ENCODE data around the gene JAKMIP1. TPM values are rescaled to one million over a fixed set of nuclear protein-coding genes. Genes with fewer than 3 reads are reported as not detected.

JAKMIP1 gene
- polyA plus RNA-seq, 3 donors = 0.08 TPM; not detected in 2

DNA sequence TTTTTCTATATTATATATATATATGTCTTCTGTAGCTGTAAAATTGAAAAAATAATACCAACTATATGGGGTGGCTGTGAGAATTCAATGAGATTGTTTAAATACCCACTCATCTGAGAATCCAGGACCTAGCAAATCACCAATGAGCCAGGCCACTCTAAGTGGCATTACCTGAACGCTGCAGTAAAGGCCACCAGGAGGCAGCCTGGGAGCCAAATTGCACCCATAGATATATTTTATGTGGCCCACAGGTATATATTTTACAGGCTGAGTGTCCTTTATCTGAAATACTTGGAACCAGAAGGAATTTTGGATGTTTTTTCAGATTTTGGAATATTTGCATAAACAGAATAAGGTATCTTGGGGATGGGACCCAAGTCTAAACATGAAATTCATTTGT, 124.0 kb downstream of the JAKMIP1 start:
- TF ChIP-seq, protein P1, sequence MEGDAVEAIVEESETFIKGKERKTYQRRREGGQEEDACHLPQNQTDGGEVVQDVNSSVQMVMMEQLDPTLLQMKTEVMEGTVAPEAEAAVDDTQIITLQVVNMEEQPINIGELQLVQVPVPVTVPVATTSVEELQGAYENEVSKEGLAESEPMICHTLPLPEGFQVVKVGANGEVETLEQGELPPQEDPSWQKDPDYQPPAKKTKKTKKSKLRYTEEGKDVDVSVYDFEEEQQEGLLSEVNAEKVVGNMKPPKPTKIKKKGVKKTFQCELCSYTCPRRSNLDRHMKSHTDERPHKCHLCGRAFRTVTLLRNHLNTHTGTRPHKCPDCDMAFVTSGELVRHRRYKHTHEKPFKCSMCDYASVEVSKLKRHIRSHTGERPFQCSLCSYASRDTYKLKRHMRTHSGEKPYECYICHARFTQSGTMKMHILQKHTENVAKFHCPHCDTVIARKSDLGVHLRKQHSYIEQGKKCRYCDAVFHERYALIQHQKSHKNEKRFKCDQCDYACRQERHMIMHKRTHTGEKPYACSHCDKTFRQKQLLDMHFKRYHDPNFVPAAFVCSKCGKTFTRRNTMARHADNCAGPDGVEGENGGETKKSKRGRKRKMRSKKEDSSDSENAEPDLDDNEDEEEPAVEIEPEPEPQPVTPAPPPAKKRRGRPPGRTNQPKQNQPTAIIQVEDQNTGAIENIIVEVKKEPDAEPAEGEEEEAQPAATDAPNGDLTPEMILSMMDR (IDR thresholded peaks at IDR 0.05) = no peak
- no peak for DNase-seq
- Histone ChIP-seq H4K20me1 (ENCODE audit: insufficient read depth, low read length) (no peaks in the 10 kb centered on the region), H3K36me3 (replicated peaks in 1 of 2; ENCODE audit: control insufficient read depth in 1 of 2, insufficient read depth in 2 of 2, low read length in 2 of 2) (no peaks in the 10 kb centered on the region), H3K27ac (ENCODE audit: low read depth in 1 of 2, low read length in 2 of 2) (no peak overlapping the region), H3K9me3 (replicated peaks in 1 of 2; ENCODE audit: control insufficient read depth in 1 of 2, insufficient read depth in 1 of 2, low read length in 2 of 2) (no peaks in the 10 kb centered on the region), H3K4me1 (ENCODE audit: control insufficient read depth in 1 of 2, insufficient read depth in 2 of 2, low read length in 2 of 2) (no peaks in the 10 kb centered on the region), H2AFZ (ENCODE audit: insufficient read depth, low read depth, low read length, poor library complexity, severe bottlenecking) (no peak overlapping the region), H3K27me3 (ENCODE audit: control insufficient read depth in 2 of 2, insufficient read depth in 2 of 2, low read length in 2 of 2) (no peaks in the 10 kb centered on the region), H3K4me2 (replicated peaks; ENCODE audit: extremely low read depth, low read length, poor library complexity, severe bottlenecking) (no peak overlapping the region), H3K4me3 (replicated peaks in 1 of 3; ENCODE audit: low read depth in 2 of 3, low read length in 3 of 3) (no peak overlapping the region), H3K79me2 (ENCODE audit: insufficient read depth, low read length) (no peaks in the 10 kb centered on the region), H3K9ac (ENCODE audit: insufficient read depth, low read length, poor library complexity, severe bottlenecking) (no peak overlapping the region)
- Mint-ChIP-seq H3K27me3 (ENCODE audit: low read depth in 3 of 3) (peaks cover 3 to 7% (median 6%) of the 10 kb centered on the region in 3 donors), H3K4me1 (no peaks in the 10 kb centered on the region), H3K4me3 (no peak overlapping the region), H3K36me3 (no peaks in the 10 kb centered on the region), H3K9me3 (peaks cover 0 to 5% (median 0%) of the 10 kb centered on the region in 7 donors), H3K27ac (no peak overlapping the region)
- intact Hi-C loops (cut with micrococcal nuclease) = no loop called here
- WGBS (ENCODE audit: insufficient coverage) = no CpG with 5 or more reads among the region's 1 CpG

DNA sequence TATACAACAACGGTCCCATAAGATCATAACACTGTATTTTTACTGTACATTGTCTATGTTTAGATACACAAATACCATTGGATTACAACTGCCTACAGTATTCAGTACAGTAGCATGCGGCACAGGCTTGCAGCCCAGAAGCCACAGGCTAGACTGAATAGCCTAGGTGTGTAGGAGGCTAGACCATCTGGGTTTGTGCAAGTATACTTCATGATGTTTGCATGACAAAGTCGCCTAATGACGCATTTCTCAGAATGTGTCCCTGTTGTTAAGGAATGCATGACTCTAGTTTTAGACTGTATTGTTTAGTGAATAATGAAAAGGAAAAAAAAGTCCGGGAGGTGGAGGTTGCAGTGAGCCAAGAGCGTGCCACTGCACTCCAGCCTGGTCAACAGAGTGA, 125.6 kb downstream of the JAKMIP1 start:
- no peak for DNase-seq
- Histone ChIP-seq H4K20me1 (ENCODE audit: insufficient read depth, low read length) (no peaks in the 10 kb centered on the region), H3K27me3 (ENCODE audit: control insufficient read depth in 2 of 2, insufficient read depth in 2 of 2, low read length in 2 of 2) (peaks cover 0 to 3% of the 10 kb centered on the region in 2 donors), H3K36me3 (replicated peaks in 1 of 2; ENCODE audit: control insufficient read depth in 1 of 2, insufficient read depth in 2 of 2, low read length in 2 of 2) (no peaks in the 10 kb centered on the region), H2AFZ (ENCODE audit: insufficient read depth, low read depth, low read length, poor library complexity, severe bottlenecking) (no peak overlapping the region), H3K9me3 (replicated peaks in 1 of 2; ENCODE audit: control insufficient read depth in 1 of 2, insufficient read depth in 1 of 2, low read length in 2 of 2) (no peaks in the 10 kb centered on the region), H3K4me3 (replicated peaks in 1 of 3; ENCODE audit: low read depth in 2 of 3, low read length in 3 of 3) (no peak overlapping the region), H3K79me2 (ENCODE audit: insufficient read depth, low read length) (no peaks in the 10 kb centered on the region), H3K27ac (ENCODE audit: low read depth in 1 of 2, low read length in 2 of 2) (no peak overlapping the region), H3K9ac (ENCODE audit: insufficient read depth, low read length, poor library complexity, severe bottlenecking) (no peak overlapping the region), H3K4me2 (replicated peaks; ENCODE audit: extremely low read depth, low read length, poor library complexity, severe bottlenecking) (no peak overlapping the region), H3K4me1 (ENCODE audit: control insufficient read depth in 1 of 2, insufficient read depth in 2 of 2, low read length in 2 of 2) (no peaks in the 10 kb centered on the region)
- Mint-ChIP-seq H3K9me3 (peaks cover 0 to 1% (median 0%) of the 10 kb centered on the region in 7 donors), H3K4me1 (no peaks in the 10 kb centered on the region), H3K27me3 (ENCODE audit: low read depth in 3 of 3) (peaks cover 3 to 14% (median 4%) of the 10 kb centered on the region in 3 donors), H3K4me3 (no peak overlapping the region), H3K36me3 (no peaks in the 10 kb centered on the region), H3K27ac (no peak overlapping the region)
- TF ChIP-seq, protein P1 (IDR thresholded peaks at IDR 0.05) = no peak
- no CpG with 5 or more reads among the region's 6 CpGs for WGBS (ENCODE audit: insufficient coverage)
- intact Hi-C loops (cut with micrococcal nuclease) = no loop called here

Data from CD14-positive monocyte (primary cell).